HepG2 (cell line): ENCODE results near the gene NFE2L2. TPM values are rescaled to one million over a fixed set of nuclear protein-coding genes. Genes with fewer than 3 reads are reported as not detected.

ENCODE experiments used
- ATAC-seq: fragments of 200-7000 bp; cut with Tn5 transposase; 3 replicates; pipeline ENCODE4 v1.9.1; 2020; ENCODE audit warnings: mild to moderate bottlenecking, moderate library complexity
- BruUV-seq: library from RNA; stranded (reverse); fragments of 400-500 nt; replicated peaks from 2 replicates; lab custom pipeline; 2021; lab: Mats Ljungman, UMichigan
- CTCF ChIA-PET: fragments of 300-600 bp; formaldehyde crosslinking; extraction: SDS; loops from one replicate; lab custom pipeline; 2021; ENCODE audit warnings: low total read pairs, inconsistent platforms, low intra/inter-chr PET ratio; lab: Yijun Ruan, JAX
- POLR2A ChIA-PET: fragments of 350-600 bp; sonication (Branson Sonifier 250); formaldehyde crosslinking; loops from one replicate; lab custom pipeline; 2020; ENCODE audit warnings: antibody characterized with exemption, inconsistent platforms; lab: Yijun Ruan, JAX
- DNase-seq: peaks from one replicate; pipeline ENCODE4 v3.0.0-alpha.2; 2015; ENCODE audit warnings: low spot score
- FAIRE-seq: peaks from 3 replicates; lab custom pipeline; 2011; peaks lifted over from hg19 to GRCh38; lab: Jason Lieb, UNC
- H2AFZ ChIP-seq: one replicate; pipeline ENCODE4 v1.6.1; 2011; ENCODE audit warnings: low read length, inconsistent platforms
- H3K27ac ChIP-seq: fragments of 300-600 bp; 3 replicates; pipeline ENCODE4 v1.8.0; 2011; ENCODE audit warnings: mixed run types, mild to moderate bottlenecking, mixed read lengths, low read length, inconsistent platforms; ENCODE audit not compliant: insufficient read depth; ENCODE audit errors: extremely low read length
- H3K27me3 ChIP-seq, 2 experiments: fragments of 200-600 bp in 1 of 2; 2 replicates in 1 of 2; 3 replicates in 1 of 2; pipeline versions ENCODE4 v1.6.0 to v1.8.0; 2011; ENCODE audit warnings: low read length in 2 of 2, mild to moderate bottlenecking in 2 of 2, moderate library complexity in 2 of 2, inconsistent platforms in 1 of 2; ENCODE audit not compliant: insufficient read depth in 2 of 2, control insufficient read depth in 1 of 2
- H3K36me3 ChIP-seq, 2 experiments: fragments of 200-600 bp in 1 of 2; replicated peaks in 1 of 2; 2 replicates in 1 of 2; 3 replicates in 1 of 2; pipeline versions ENCODE4 v1.5.1 to v1.8.0; 2011; ENCODE audit warnings: low read length in 2 of 2, inconsistent platforms in 1 of 2; ENCODE audit not compliant: insufficient read depth in 2 of 2, control insufficient read depth in 1 of 2
- H3K4me1 ChIP-seq: 2 replicates; pipeline ENCODE4 v1.5.1; 2012; ENCODE audit warnings: low read length, inconsistent platforms; ENCODE audit not compliant: insufficient read depth
- H3K4me2 ChIP-seq: 2 replicates; pipeline ENCODE4 v1.6.0; 2011; ENCODE audit warnings: low read depth, low read length, inconsistent platforms
- H3K4me3 ChIP-seq, 3 experiments: fragments of 200-600 bp in 1 of 3; sonication (generic), shearing (Covaris generic) in 1 of 3; replicated peaks in 1 of 3; 2 replicates each; pipeline ENCODE4 v1.5.1; 2011 to 2016; ENCODE audit warnings: low read length in 3 of 3, inconsistent platforms in 2 of 3, low read depth in 2 of 3, mild to moderate bottlenecking in 2 of 3, control low read depth in 1 of 3, mixed read lengths in 1 of 3; ENCODE audit not compliant: insufficient read depth in 1 of 3
- H3K79me2 ChIP-seq: one replicate; pipeline ENCODE4 v1.6.1; 2011; ENCODE audit warnings: low read length, inconsistent platforms; ENCODE audit not compliant: insufficient read depth
- H3K9ac ChIP-seq: 2 replicates; pipeline ENCODE4 v1.6.0; 2011; ENCODE audit warnings: mild to moderate bottlenecking, low read depth, low read length, inconsistent platforms; ENCODE audit not compliant: insufficient read depth
- H3K9me3 ChIP-seq: 2 replicates; pipeline ENCODE4 v1.5.1; 2012; ENCODE audit warnings: mild to moderate bottlenecking, low read length
- H4K20me1 ChIP-seq: 2 replicates; pipeline ENCODE4 v1.6.0; 2011; ENCODE audit warnings: inconsistent platforms, mild to moderate bottlenecking, low read length, moderate library complexity; ENCODE audit not compliant: insufficient read depth
- CBX5 ChIP-seq: sonication (generic); formaldehyde crosslinking; IDR thresholded peaks from 2 replicates; pipeline ENCODE4 v1.4.0; 2020; ENCODE audit warnings: missing genetic modification reagents, borderline replicate concordance
- HMGA1 ChIP-seq: sonication (generic); formaldehyde crosslinking; conservative IDR thresholded peaks from 2 replicates; pipeline ENCODE4 v1.4.0; 2020; ENCODE audit warnings: missing genetic modification reagents
- JUNB ChIP-seq: sonication (generic); formaldehyde crosslinking; IDR thresholded peaks from 2 replicates; pipeline ENCODE4 v1.8.0; 2022; ENCODE audit warnings: missing genetic modification reagents, mild to moderate bottlenecking, borderline replicate concordance
- MAFK ChIP-seq, 2 experiments: IDR thresholded peaks in 1 of 2; conservative IDR thresholded peaks in 1 of 2; 2 replicates each; pipeline ENCODE4 v1.6.1; 2011; ENCODE audit warnings: improper control_type of control experiment in 2 of 2, low read length in 2 of 2
- NR3C1 ChIP-seq: sonication (generic); formaldehyde crosslinking; IDR thresholded peaks from 2 replicates; pipeline ENCODE4 v1.4.0; 2020; ENCODE audit warnings: missing genetic modification reagents
- PRPF4 ChIP-seq: fragments of 200-400 bp; formaldehyde crosslinking; IDR thresholded peaks from 2 replicates; pipeline ENCODE4 v1.6.1; 2016; ENCODE audit warnings: low read length, low read depth; ENCODE audit not compliant: poor library complexity, severe bottlenecking
- SP140L ChIP-seq: sonication (generic); formaldehyde crosslinking; IDR thresholded peaks from 2 replicates; pipeline ENCODE4 v1.4.0; 2020; ENCODE audit warnings: missing genetic modification reagents, borderline replicate concordance
- TCF7 ChIP-seq: sonication (generic); IDR thresholded peaks from 2 replicates; pipeline ENCODE4 v1.6.1; 2016; ENCODE audit warnings: antibody characterized with exemption, low read depth
- ZBTB7A ChIP-seq: sonication (generic); formaldehyde crosslinking; IDR thresholded peaks from 2 replicates; pipeline ENCODE4 v1.8.0; 2022; ENCODE audit warnings: mild to moderate bottlenecking, missing genetic modification reagents
- ZNF331 ChIP-seq: sonication (generic); formaldehyde crosslinking; IDR thresholded peaks from 2 replicates; pipeline ENCODE4 v1.4.0; 2020; ENCODE audit warnings: missing genetic modification reagents
- ZNF550 ChIP-seq: sonication (generic); formaldehyde crosslinking; IDR thresholded peaks from 2 replicates; pipeline ENCODE4 v1.4.0; 2020; ENCODE audit warnings: mild to moderate bottlenecking, missing genetic modification reagents, borderline replicate concordance
- ZNF629 ChIP-seq: sonication (generic); formaldehyde crosslinking; conservative IDR thresholded peaks from 2 replicates; pipeline ENCODE4 v1.5.0; 2020; ENCODE audit warnings: missing genetic modification reagents
- WGBS: methylation state at CpG from one replicate; pipeline ENCODE4 v1.1.6; 2017; ENCODE audit warnings: low lambda C conversion rate; 5-methylcytosine and 5-hydroxymethylcytosine counted together
- in situ Hi-C: cut with HindIII; loops from 2 replicates; pipeline ENCODE4 v1.10.0; 2017; ENCODE audit warnings: low pct_unique_long_range_greater_than_20kb; ENCODE audit not compliant: extremely low pct_ligation_motif_present
- intact Hi-C: fragments of 100-400 bp; cut with micrococcal nuclease; formaldehyde crosslinking; loops from one replicate; pipeline ENCODE4 v1.10.0; 2022; ENCODE audit not compliant: unreplicated experiment
- polyA plus RNA-seq, 8 experiments: library from polyadenylated mRNA; depleted of rRNA in 3 of 8; stranded (reverse) in 7 of 8; unstranded in 1 of 8; fragments of >200 nt; fragmentation: Illumina TruSeq in 4 of 8; extraction: Trizol in 4 of 8; gene quantifications; 2 replicates each; pipeline versions ENCODE4 v1.2.1 to v1.2.3, GENCODE V29; 2011 to 2016; ENCODE audit warnings: low read depth in 4 of 8, missing spikeins in 1 of 8, mixed read lengths in 1 of 8; ENCODE audit not compliant: insufficient read depth in 1 of 8
- total RNA-seq, 5 experiments: library from RNA; depleted of rRNA; stranded (reverse); fragments of >200 nt; fragmentation: Illumina TruSeq; extraction: Trizol; gene quantifications; 2 replicates each; pipeline ENCODE4 v1.2.3, GENCODE V29; 2016; ENCODE audit warnings: low read depth in 1 of 5
- TF ChIP-seq, protein P1 (sequence below): sonication (generic); formaldehyde crosslinking; IDR thresholded peaks from 2 replicates; pipeline ENCODE4 v1.5.0; 2020; ENCODE audit warnings: missing genetic modification reagents, mild to moderate bottlenecking, borderline replicate concordance
- TF ChIP-seq, protein P2 (sequence below): conservative IDR thresholded peaks from 2 replicates; pipeline ENCODE4 v1.6.1; 2018; ENCODE audit warnings: missing genetic modification reagents

Gene NFE2L2
- total and polyA plus RNA-seq, 2 of the 13 experiments (the other 11 are each of a cell fraction or from before 2014, with no cell fraction given), result 84.6 to 215 TPM

DNA sequence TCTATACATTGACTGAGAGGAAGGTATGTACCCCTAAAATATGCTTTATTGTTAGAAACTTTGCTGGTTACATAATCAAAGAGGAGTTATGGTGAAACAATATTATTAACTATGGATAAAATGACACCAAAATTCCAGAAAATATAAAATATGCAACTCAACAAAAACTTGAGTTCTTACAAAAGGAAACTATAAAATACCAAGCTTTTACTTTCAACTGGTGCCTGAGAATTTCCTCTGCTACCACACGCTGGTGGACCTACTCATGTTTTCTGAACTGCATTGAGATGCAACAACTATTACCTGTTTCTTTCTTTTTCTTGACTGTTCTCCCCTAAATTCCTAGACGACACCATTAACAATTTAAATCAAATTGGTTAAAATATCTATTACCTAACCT is 8.2 kb upstream of the NFE2L2 start (continued):
- TF ChIP-seq, protein P1, sequence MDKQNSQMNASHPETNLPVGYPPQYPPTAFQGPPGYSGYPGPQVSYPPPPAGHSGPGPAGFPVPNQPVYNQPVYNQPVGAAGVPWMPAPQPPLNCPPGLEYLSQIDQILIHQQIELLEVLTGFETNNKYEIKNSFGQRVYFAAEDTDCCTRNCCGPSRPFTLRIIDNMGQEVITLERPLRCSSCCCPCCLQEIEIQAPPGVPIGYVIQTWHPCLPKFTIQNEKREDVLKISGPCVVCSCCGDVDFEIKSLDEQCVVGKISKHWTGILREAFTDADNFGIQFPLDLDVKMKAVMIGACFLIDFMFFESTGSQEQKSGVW, result no peak
- 0 out of 4 replicates have a peak, but pooled peaks have one; percentile 7 to 14 for TF ChIP-seq MAFK (conservative IDR thresholded peaks at IDR 0.05 in 1 of 2, IDR thresholded peaks at IDR 0.05 in 1 of 2; ENCODE audit: low read length in 2 of 2)

DNA sequence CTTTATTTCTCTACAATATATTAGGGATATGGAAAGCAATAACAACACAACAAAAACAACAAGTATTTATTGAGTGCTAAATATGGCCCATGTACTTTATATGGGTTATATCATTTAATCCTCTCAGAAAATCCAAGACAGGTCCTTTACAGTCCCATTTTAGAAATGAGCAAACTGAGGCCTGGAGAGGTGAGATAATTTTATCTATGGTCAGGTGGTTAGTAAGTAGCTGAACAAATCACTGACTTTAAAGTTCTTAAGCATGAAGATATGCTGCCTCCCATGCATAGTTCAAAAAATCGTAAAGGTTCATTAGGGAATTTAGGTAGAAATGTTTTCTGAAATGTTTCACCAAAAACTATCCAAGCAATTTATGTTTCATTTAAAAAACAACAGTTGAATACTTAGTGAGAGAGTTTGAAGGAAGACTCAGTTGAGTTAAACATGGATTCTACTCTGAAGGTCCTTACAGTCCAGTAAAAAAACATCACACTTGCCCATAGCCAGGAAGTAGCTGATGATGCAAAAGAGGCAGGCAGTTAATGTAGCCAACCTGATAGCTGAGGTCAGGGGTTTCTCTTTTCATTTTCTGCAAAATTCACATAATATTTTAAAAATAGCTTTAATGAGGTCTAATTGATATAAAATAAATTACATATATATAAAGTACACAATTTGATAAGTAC is 7.6 kb upstream of the NFE2L2 start:
- WGBS, result 100% methylated on average over 1 of the region's 1 CpG
- TF ChIP-seq MAFK (conservative IDR thresholded peaks at IDR 0.05 in 1 of 2, IDR thresholded peaks at IDR 0.05 in 1 of 2; ENCODE audit: low read length in 2 of 2), result peak; percentile 12 to 25; a peak in 1 of 4 replicates
- TF ChIP-seq CBX5, result no peak
- peak; percentile 77 for TF ChIP-seq ZNF629 (CRISPR knock-in tag)
- TF ChIP-seq, all 625 proteins: peak for 2
- Histone ChIP-seq H3K79me2 (no peaks in the 10 kb centered on the region), H3K4me2 (no peak overlapping the region), H2AFZ (no peak overlapping the region), H3K4me1 (peaks cover 47% of the 10 kb centered on the region), H3K9me3 (no peaks in the 10 kb centered on the region), H3K27ac (no peak overlapping the region), H3K4me3 (no peak overlapping the region), H3K27me3 (no peaks in the 10 kb centered on the region), H3K9ac (no peak overlapping the region), H3K36me3 (no peaks in the 10 kb centered on the region), H4K20me1 (no peaks in the 10 kb centered on the region)
- FAIRE-seq (no peak), DNase-seq (no peak), ATAC-seq (no peak)
- intact Hi-C loops (no loop called here), in situ Hi-C loops (no loop called here)
- CTCF ChIA-PET, result no interaction called here
- POLR2A ChIA-PET, result interaction anchor here (0.8 to 1.7 kb wide), 2 partner anchors 8 to 11 kb away, joined by 3 to 16 read pairs; partner anchors contain the start of gene NFE2L2
- BruUV-seq, result no TSS peak

DNA sequence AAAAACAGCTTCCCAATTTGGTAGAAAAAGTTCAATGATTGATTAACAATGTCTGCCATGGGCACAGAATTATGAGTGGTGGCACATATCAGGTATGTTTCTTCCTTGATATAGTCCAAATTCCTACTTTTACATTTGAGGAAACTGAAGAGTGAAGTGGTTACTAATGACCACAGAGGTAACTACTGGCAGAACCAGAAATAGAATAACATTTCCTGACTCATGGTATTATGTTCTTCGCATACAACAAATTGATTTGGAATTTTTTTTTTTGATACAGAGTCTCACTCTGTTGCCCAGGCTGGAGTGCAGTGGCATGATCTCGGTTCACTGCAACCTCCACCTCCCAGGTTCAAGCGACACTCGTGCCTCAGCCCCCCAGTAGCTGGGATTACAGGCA is 6.0 kb upstream of the NFE2L2 start:
- no peak overlapping the region for H3K9ac ChIP-seq
- H2AFZ ChIP-seq, result no peak overlapping the region
- in situ Hi-C loops (no loop called here), intact Hi-C loops (no loop called here)
- BruUV-seq, result no TSS peak
- H3K27me3 ChIP-seq, result no peaks in the 10 kb centered on the region
- no peak overlapping the region for H3K27ac ChIP-seq
- POLR2A ChIA-PET, result no interaction called here
- WGBS, result 98% methylated on average over 4 of the region's 4 CpGs
- FAIRE-seq (no peak), DNase-seq (no peak), ATAC-seq (no peak)
- no peaks in the 10 kb centered on the region for H3K36me3 ChIP-seq
- no peaks in the 10 kb centered on the region for H4K20me1 ChIP-seq
- H3K79me2 ChIP-seq, result peaks cover 6% of the 10 kb centered on the region
- H3K4me2 ChIP-seq, result no peak overlapping the region
- no peak overlapping the region for H3K4me3 ChIP-seq
- no peaks in the 10 kb centered on the region for H3K9me3 ChIP-seq
- CTCF ChIA-PET, result no interaction called here
- peaks cover 62% of the 10 kb centered on the region for H3K4me1 ChIP-seq
- TF ChIP-seq ZNF550 (CRISPR knock-in tag) (no peak), PRPF4 (no peak), TCF7 (no peak), SP140L (CRISPR knock-in tag) (no peak), NR3C1 (CRISPR knock-in tag) (no peak), JUNB (CRISPR knock-in tag) (no peak), ZBTB7A (CRISPR knock-in tag) (no peak), HMGA1 (CRISPR knock-in tag) (no peak), ZNF331 (CRISPR knock-in tag) (no peak)
- TF ChIP-seq, protein P2, sequence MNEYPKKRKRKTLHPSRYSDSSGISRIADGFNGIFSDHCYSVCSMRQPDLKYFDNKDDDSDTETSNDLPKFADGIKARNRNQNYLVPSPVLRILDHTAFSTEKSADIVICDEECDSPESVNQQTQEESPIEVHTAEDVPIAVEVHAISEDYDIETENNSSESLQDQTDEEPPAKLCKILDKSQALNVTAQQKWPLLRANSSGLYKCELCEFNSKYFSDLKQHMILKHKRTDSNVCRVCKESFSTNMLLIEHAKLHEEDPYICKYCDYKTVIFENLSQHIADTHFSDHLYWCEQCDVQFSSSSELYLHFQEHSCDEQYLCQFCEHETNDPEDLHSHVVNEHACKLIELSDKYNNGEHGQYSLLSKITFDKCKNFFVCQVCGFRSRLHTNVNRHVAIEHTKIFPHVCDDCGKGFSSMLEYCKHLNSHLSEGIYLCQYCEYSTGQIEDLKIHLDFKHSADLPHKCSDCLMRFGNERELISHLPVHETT (CRISPR knock-in tag), result no peak
